ENCODE results near the gene TMEM120B. TPM values are rescaled to one million over a fixed set of nuclear protein-coding genes. Genes with fewer than 3 reads are reported as not detected.

Gene TMEM120B
- total RNA-seq, 1 experiment from 2014 or later: 20.5 TPM

DNA sequence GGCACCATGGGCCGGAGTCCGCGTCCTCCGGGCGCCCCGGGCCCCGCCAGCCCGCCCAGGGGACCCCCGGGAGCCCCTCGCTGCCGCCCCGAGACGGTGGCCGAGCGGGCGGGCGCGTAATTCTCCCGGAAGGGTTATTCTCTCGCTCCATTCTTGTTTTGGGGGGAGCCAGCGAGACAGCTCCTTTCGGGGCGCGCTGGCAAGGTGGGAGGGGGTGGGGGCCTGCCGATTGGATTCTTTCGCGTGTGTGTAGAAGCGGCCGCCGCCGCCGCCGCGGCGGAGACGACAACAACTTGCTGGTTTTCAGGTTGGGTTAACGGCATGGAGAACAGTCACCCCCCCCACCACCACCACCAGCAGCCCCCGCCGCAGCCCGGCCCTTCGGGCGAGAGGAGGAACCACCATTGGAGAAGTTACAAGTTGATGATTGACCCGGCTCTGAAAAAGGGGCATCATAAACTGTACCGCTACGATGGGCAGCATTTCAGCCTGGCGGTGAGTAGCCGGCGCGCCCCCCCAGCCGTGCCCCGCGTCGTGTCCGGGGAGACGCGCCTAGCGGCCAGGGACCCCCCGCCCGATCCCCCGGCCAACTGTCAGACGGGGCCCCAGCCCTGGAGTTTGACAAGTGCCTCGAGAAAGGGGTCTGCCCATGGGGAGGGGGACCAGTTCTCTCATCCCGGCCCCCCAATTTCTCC lies 92.0 kb downstream of the TMEM120B start:
- Histone ChIP-seq H3K79me2 (ENCODE audit: insufficient read depth, low read length) (peaks cover 60% of the 10 kb centered on the region), H3K27me3 (ENCODE audit: insufficient read depth, low read length) (no peaks in the 10 kb centered on the region), H3K27ac (ENCODE audit: low read depth, low read length) (peak overlapping the region; percentile 100), H2AFZ (ENCODE audit: low read depth, low read length, poor library complexity, severe bottlenecking) (no peak overlapping the region), H3K4me1 (ENCODE audit: control insufficient read depth in 1 of 2, insufficient read depth in 2 of 2, low read length in 2 of 2) (peaks cover 21 to 49% of the 10 kb centered on the region in 2 experiments), H3K36me3 (ENCODE audit: control insufficient read depth in 1 of 2, insufficient read depth in 2 of 2, low read length in 2 of 2) (peaks cover 3 to 20% of the 10 kb centered on the region in 2 experiments; a peak in 3 of 4 replicates), H4K20me1 (ENCODE audit: insufficient read depth) (no peaks in the 10 kb centered on the region), H3K9me2 (ENCODE audit: insufficient read depth) (no peaks in the 10 kb centered on the region), H3K4me2 (ENCODE audit: low read length) (peak overlapping the region; percentile 98), H3K9ac (ENCODE audit: low read length) (peak overlapping the region; percentile 92), H3K9me3 (ENCODE audit: control insufficient read depth in 1 of 2, insufficient read depth in 1 of 2, low read depth in 1 of 2, low read length in 2 of 2) (no peaks in the 10 kb centered on the region), H3K4me3 (replicated peaks in 1 of 2; ENCODE audit: low read depth in 1 of 2, low read length in 2 of 2) (peak overlapping the region; percentile 74 to 85)
- ChIA-PET CTCF (interaction anchor here (3.2 to 3.9 kb wide), 2 partner anchors 9 to 11 kb away, joined by 30 to 33 read pairs; partner anchors contain the start of gene RHOF), RAD21 (ENCODE audit: low non-redundant PET in 1 of 2, low total read pairs in 2 of 2, uncharacterized antibody in 2 of 2, unreplicated experiment in 2 of 2) (no interaction called here), POLR2A (interaction anchor here (1.1 to 2.2 kb wide), 2 partner anchors 10 to 33 kb away, joined by 3 to 8 read pairs; partner anchors contain the start of gene RHOF)
- TF ChIP-seq EGR1 (IDR thresholded peaks at IDR 0.05; ENCODE audit: low read depth) (no peak), ZFX (IDR thresholded peaks at IDR 0.05) (peak; percentile 1; the same call in 1 of the 2 replicates)
- no peak for DNase-seq (ENCODE audit: low read depth, low spot score)
- intact Hi-C loops (cut with micrococcal nuclease): no loop called here
- BruUV-seq (replicated peaks): no TSS peak
- no peak for ATAC-seq

DNA sequence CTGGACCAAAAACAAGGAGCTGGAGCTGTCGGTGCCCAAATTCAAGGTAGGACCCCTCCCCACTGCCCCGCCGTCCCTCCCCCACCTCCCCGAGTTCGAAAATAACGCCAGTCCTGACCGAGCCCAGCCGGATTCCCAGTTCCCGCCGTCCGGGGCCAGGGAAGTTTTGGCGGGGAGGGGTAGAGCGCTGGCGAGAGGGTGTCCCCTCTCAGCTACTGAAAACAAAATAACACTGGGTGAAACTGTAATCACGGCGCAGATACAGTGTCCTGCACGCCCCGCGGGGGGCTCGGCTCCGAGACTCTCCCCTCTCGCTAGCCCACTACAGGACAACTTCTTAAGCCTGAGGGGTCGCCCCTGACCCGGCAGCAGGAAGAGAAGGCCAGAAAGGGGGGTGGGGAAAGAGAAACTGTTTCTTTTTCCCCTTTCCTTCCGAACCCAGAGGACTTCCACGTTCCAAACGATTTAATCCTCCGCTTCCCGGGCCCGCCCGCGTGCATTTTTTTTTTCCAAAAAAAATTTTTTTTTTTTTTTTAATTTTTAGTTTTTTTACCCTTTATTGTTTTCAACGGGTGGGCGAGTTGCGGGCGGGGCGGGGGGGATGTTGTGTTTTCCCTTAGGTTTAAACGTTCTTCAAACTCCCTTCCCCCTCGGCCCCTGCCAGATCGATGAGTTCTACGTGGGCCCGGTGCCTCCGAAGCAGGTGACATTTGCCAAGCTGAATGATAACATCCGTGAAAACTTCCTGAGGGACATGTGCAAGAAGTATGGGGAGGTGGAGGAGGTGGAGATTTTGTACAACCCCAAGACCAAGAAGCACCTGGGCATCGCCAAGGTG lies 92.8 kb downstream of the TMEM120B start:
- Histone ChIP-seq H3K9ac (ENCODE audit: low read length) (peak overlapping the region; percentile 92), H2AFZ (ENCODE audit: low read depth, low read length, poor library complexity, severe bottlenecking) (no peak overlapping the region), H3K4me1 (ENCODE audit: control insufficient read depth in 1 of 2, insufficient read depth in 2 of 2, low read length in 2 of 2) (peaks cover 21 to 41% of the 10 kb centered on the region in 2 experiments), H3K27me3 (ENCODE audit: insufficient read depth, low read length) (no peaks in the 10 kb centered on the region), H3K36me3 (ENCODE audit: control insufficient read depth in 1 of 2, insufficient read depth in 2 of 2, low read length in 2 of 2) (peaks cover 3 to 20% of the 10 kb centered on the region in 2 experiments; a peak in 3 of 4 replicates), H3K9me3 (ENCODE audit: control insufficient read depth in 1 of 2, insufficient read depth in 1 of 2, low read depth in 1 of 2, low read length in 2 of 2) (no peaks in the 10 kb centered on the region), H3K79me2 (ENCODE audit: insufficient read depth, low read length) (peaks cover 66% of the 10 kb centered on the region), H3K4me3 (replicated peaks in 1 of 2; ENCODE audit: low read depth in 1 of 2, low read length in 2 of 2) (peak overlapping the region; percentile 74 to 85), H3K27ac (ENCODE audit: low read depth, low read length) (peak overlapping the region; percentile 100), H3K9me2 (ENCODE audit: insufficient read depth) (no peaks in the 10 kb centered on the region), H4K20me1 (ENCODE audit: insufficient read depth) (no peaks in the 10 kb centered on the region), H3K4me2 (ENCODE audit: low read length) (peak overlapping the region; percentile 98)
- POLR2A ChIA-PET: interaction anchor here (2.2 kb wide), 1 partner anchor 11 kb away, joined by 8 read pairs; the partner anchor contains the start of gene RHOF
- DNase-seq (ENCODE audit: low read depth, low spot score) (no peak), ATAC-seq (no peak)
- intact Hi-C loops (cut with micrococcal nuclease): no loop called here
- CTCF ChIA-PET: interaction anchor here (3.9 kb wide), 1 partner anchor 10 kb away, joined by 33 read pairs; the partner anchor contains the start of gene RHOF
- RAD21 ChIA-PET (ENCODE audit: low non-redundant PET in 1 of 2, low total read pairs in 2 of 2, uncharacterized antibody in 2 of 2, unreplicated experiment in 2 of 2): no interaction called here
- BruUV-seq (replicated peaks): no TSS peak
- TF ChIP-seq SRF (IDR thresholded peaks at IDR 0.05; ENCODE audit: low read depth): no peak
- TF ChIP-seq TCF7L2 (IDR thresholded peaks at IDR 0.05; ENCODE audit: borderline replicate concordance, extremely low read depth, insufficient read depth, insufficient read length): no peak
- TF ChIP-seq CBX3 (IDR thresholded peaks at IDR 0.05; ENCODE audit: low read depth): no peak
- TF ChIP-seq, protein P1, sequence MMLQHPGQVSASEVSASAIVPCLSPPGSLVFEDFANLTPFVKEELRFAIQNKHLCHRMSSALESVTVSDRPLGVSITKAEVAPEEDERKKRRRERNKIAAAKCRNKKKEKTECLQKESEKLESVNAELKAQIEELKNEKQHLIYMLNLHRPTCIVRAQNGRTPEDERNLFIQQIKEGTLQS (IDR thresholded peaks at IDR 0.05): no peak
- TF ChIP-seq CEBPB (IDR thresholded peaks at IDR 0.05; ENCODE audit: low read depth): no peak
- TF ChIP-seq RAD21 (IDR thresholded peaks at IDR 0.05; ENCODE audit: low read depth): no peak
- no peak for TF ChIP-seq YY1 (IDR thresholded peaks at IDR 0.05; ENCODE audit: extremely low read depth, insufficient replicate concordance, low read depth, low read length)
- TF ChIP-seq EZH2 (IDR thresholded peaks at IDR 0.05): no peak
- TF ChIP-seq, protein P2, sequence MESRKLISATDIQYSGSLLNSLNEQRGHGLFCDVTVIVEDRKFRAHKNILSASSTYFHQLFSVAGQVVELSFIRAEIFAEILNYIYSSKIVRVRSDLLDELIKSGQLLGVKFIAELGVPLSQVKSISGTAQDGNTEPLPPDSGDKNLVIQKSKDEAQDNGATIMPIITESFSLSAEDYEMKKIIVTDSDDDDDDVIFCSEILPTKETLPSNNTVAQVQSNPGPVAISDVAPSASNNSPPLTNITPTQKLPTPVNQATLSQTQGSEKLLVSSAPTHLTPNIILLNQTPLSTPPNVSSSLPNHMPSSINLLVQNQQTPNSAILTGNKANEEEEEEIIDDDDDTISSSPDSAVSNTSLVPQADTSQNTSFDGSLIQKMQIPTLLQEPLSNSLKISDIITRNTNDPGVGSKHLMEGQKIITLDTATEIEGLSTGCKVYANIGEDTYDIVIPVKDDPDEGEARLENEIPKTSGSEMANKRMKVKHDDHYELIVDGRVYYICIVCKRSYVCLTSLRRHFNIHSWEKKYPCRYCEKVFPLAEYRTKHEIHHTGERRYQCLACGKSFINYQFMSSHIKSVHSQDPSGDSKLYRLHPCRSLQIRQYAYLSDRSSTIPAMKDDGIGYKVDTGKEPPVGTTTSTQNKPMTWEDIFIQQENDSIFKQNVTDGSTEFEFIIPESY (IDR thresholded peaks at IDR 0.05; ENCODE audit: extremely low read depth, insufficient replicate concordance, low read length): no peak
- TF ChIP-seq SP1 (IDR thresholded peaks at IDR 0.05; ENCODE audit: low read depth): no peak
- no peak for TF ChIP-seq SIN3A (IDR thresholded peaks at IDR 0.05; ENCODE audit: low read depth)
- no peak; the same call in 1 of the 2 replicates for TF ChIP-seq POLR2AphosphoS5 (IDR thresholded peaks at IDR 0.05; ENCODE audit: low read depth, low read length)
- no peak for TF ChIP-seq JUND (IDR thresholded peaks at IDR 0.05)
- no peak for TF ChIP-seq ZFX (IDR thresholded peaks at IDR 0.05)
- TF ChIP-seq FOSL1 (IDR thresholded peaks at IDR 0.05; ENCODE audit: low read depth): no peak
- TF ChIP-seq, protein P3, sequence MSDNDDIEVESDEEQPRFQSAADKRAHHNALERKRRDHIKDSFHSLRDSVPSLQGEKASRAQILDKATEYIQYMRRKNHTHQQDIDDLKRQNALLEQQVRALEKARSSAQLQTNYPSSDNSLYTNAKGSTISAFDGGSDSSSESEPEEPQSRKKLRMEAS (IDR thresholded peaks at IDR 0.05): no peak

Measured in HCT116 (cell line).